GM19438 (cell line): ENCODE results near the gene KLF9.
"Not testable (repeated sequence)": the region's sequence is repeated elsewhere in the genome, so short reads cannot be mapped to it uniquely, and the experiment has no call there.

Experiments used
- ATAC-seq: cut with Tn5 transposase; IDR thresholded peaks from one replicate; pipeline ENCODE4 v1.9.1; 2021; ENCODE audit warnings: low read depth; ENCODE audit not compliant: unreplicated experiment

The KLF9 gene

DNA sequence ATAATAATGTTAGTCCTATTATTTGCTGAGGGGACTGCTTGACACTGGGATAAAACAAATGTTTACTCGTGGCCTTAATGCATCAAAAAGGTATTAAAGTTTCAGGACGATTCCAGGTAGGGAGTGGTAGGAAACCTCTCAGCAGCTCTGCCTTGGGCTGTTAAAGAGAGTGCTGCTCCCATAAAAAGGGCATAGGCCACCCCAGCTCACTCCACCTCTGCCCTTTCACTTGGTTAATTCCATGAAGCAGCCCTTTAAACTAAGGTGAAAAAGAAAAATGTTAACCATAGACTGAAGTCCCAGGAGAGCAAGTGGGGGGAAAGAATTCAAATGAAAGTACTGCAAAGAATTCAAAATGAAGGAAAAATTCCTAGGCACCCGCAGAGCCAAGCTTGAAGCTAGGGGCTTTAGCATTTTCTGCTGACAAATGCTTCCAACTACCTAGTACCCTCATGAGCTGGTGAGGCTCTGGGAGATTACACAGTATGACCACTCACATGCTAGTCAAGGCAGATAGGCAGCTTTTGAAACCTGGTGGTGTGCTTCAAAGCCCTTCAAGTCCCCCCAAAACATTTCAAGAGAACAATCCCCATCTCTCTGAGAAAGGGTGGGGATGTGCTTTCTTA is 8.5 kb downstream of the KLF9 start:
- ATAC-seq: no peak

DNA sequence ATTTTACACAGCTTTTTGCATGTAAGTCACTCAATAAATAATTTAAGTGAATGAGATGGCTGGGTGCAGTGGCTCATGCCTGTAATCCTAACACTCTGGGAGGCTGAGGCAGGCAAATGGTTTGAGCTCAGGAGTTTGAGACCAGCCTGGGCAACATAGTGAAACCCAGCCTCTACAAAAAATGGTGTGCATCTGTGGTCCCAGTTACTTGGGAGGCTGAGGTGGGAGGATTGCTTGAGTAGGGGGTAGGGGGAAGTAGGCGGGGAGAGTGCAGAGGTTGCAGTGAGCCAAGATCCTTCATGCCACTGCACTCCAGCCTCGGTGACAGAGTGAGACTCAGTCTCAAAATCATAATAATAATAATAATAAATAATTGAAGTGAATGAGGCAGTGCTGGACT is 10.2 kb downstream of the KLF9 start:
- ATAC-seq: no peak

DNA sequence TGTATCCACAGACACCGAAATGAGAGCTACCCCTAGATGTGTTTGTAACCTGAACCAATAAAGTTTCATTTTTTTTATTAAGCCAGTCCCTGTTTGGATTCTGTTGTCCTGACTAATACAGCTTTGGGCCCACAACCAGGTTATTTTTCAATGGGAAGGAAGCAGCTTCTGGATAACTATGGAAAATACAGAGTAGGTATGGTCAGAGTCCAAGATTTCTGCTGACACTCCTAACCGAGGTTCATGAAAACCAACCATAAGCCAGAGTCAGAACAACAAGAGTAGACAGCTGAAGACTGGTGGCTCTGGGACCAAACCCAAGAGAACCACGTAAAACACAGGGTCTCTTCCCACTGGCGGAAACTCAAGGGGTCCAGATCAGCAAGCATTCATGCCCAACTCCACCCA is 10.8 kb downstream of the KLF9 start:
- ATAC-seq: no peak

DNA sequence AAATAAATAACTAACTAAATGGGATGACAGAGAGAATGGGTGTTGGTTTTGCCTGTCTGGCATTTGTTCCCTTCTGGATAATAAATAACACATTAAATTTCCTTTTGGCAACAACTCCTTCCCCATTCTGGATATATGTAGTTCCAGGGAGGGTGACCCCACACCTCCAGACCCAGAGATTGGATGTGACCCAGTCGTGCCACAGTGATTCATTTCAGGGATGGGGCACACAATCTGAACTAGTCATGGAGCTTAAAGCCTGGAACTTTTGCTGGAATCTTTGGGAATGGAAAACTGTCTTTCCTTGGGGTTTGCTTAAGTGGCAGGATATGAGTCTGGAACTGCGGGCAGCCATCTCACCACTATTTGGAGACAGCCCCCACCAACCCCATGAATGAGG is 11.3 kb downstream of the KLF9 start:
- no peak for ATAC-seq

DNA sequence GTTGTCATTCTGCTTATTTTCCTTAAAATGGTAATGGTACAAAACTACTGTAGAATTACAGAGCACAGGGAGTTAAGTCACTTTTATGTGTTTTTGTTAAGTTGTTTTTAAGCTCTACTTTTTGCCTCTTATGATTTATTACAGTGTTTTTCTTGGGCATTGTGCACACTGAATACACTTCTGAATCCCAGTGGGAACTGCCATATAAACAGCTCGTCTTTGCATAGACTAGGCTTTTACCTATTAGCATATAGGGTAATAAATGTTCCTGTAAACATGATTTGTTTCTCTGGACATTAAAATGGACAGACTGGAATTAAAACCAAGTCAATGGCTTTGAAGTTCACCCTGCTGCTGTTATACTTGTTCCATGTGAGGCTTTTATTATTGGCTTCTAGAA is 12.2 kb downstream of the KLF9 start:
- ATAC-seq: no peak

DNA sequence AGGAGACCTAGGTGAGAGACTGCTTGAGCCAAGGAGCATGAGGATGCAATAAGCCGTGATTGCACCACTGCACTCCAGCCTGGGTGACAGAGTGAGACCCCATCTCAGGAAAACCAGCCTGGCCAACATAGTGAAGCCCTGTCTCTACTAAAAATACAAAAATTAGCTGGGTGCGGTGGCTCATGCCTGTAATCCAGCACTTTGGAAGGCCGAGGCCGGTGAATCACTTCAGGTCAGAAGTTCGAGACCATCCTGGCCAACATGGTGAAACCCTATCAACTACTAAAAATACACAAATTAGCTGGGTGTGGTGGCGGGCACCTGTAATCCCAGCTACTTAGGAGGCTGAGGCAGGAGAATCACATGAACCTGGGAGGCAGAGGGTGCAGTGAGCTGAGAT is 13.2 kb downstream of the KLF9 start:
- ATAC-seq: not testable (repeated sequence)

DNA sequence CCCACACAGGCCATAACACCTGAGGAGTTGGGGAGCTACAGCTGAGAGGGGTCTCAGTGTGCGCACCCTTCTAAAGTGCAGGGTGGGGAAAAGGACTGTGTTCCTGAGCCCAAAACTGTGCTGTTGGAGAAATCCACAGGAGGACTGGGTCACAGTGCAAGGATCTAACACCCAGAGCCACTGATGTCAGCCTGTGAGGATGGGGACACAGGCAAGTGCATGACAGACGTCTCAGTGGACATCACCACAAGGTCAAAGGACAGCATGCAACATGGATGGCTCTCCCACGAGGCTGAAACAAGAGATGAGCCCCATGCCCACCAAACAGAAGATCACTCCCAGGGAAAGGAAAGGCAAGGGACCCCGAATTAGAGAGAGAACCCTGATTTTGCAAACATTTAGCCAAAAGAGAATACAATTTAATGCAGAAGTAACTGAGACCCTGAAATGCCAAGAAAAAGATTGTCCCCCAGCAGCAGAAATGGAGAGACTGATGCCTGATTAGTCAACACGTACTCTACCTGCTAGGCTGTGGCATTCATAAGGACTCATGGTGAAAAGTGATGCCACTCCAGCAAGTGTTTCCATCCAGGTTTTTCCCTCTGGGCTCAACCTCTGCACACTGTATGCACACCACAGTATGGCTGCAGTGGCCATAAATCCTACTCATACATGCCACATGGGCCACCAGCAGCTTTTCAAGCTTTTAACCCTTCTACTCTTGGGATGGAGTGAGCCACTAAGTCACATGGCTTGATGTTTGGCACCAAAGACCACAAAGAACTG is 14.2 kb downstream of the KLF9 start:
- ATAC-seq: no peak

DNA sequence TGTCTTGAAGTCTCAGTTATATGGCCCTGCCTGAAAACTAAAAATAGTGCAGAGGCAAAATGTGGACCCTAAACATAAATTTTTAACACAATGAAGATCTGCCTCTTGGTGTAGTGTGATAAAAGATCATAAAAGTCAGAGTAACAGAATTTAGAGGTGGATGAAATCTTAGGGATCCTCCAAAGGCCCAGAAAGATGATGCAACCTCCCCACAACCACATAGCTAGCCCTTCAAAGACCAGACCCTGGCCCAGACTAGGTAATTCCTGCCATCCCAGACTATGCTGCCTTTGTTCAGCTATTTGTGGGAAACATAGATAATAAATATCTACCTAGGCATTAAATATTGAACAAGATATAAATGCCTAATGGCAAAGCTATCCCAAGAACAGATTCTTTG is 15.3 kb downstream of the KLF9 start:
- no peak for ATAC-seq

DNA sequence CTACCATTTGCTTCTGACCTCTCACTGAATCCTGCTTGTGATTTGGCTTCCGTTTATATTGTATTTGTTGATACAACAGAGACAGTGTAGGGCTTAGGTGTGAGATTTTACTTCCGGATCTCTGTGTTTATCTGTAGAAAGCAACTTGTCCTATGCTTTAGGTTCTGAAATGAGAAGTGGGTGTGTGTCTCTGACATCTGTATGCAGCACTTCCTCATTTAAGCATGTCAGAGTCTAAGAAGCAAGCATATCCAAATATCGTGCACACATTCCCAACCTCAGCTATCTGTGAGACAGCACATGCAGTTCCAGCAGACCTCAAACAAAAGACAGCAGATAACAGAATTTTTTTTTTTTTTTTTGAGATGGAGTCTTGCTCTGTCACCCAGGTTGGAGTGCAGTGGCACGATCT is 16.3 kb downstream of the KLF9 start:
- ATAC-seq: peak; percentile 100

DNA sequence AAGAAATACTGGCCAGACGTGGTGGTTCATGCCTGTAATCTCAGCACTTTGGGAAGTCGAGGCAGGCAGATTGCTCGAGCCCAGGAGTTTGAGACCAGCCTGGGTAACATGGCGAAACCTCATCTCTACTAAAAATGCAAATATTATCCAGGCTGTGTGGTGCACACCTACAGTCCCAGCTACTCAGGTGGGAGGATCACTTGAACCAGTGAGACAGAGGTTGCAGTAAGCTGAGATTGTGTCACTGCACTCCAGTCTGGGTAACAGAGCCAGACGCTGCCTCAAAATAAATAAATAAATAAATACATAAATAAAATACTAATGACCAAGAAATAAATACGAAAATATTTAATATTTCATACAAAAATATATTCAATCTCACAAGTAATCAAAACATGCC is 18.8 kb downstream of the KLF9 start:
- ATAC-seq: no peak

DNA sequence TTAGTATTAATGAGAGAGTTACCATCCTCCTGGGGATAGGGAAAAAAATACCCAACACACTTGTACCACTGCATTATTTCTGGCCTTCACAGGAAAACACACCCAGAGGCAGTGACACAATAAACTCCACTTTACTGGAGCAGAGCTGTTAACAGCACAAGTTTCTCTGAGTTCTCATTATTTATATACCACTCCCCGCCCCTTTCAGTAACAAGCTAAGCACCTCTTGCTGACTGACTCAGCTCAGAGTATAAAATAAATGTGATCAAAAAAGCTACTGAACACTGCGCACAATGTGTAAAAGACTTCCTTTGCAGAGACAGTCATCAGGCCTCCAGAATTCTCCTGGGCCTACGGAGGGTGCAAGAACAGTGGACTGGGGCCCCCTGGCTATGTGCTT is 21.6 kb downstream of the KLF9 start:
- no peak for ATAC-seq

DNA sequence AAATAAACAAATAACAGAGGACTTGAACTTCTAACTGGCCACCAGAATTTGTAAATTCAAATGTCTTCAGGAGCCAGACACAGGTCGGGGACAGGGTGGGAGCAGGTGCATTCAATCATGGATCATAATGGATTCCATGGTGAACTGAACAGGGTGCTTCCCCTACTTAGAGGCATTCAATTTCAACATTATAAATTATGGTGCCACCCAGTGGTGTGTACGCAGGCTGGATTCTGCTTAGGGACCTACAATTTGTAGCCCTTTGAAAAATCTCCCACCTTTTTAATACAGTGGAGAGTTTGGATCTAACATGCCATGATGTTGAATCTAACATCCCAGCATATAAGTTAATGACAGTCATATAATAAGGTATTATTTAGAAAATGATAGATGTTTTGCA is 22.3 kb downstream of the KLF9 start:
- ATAC-seq: no peak

DNA sequence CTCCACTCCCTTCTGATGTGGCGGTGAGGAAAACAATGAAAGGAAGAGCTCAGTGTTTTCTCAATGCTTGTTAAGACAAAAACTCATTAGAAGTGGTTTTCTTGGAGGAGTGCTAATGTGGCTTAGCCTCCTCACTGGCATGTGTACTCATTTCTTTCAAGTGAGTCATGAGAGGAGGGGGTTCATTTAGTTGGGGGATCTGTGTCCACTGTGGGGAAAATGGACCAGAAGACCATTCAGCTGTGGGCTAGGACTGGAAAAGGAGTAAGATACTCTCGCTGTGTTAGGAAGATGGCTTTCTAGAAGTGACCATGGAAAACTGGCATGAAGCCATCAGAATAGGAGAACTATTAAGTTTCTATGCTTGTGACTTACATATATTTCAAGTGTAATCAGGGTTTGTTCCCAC is 23.5 kb downstream of the KLF9 start:
- ATAC-seq: no peak

DNA sequence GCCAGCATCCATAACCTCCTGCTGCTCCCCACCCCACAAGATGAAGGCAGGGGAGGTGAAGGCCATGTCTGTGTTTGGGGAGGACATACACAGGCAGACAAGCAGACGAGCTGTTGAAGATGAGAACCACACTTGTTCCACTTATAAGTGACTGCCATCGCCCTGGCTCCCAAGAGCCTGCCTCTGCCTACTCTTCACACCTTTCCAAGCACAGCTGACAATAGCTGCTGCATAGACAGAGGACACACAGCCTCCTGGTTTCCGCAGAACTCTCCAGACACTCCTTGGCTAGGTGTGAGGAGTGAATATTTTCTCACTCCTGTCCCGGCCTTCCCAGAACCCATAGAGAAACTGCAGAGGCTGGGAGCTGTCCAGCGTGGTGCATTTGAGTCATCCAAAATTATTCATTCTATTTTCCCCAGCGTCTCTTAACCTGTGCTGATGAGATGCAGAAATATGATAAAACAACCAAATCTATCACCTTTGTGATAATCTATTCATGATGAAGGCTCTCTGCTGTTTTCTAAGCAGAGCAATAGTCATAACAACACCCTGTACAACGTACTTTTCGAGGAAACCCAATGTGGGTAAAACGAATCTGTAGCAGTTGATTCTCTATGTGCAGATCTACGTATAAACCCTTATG is 24.7 kb downstream of the KLF9 start:
- no peak for ATAC-seq

DNA sequence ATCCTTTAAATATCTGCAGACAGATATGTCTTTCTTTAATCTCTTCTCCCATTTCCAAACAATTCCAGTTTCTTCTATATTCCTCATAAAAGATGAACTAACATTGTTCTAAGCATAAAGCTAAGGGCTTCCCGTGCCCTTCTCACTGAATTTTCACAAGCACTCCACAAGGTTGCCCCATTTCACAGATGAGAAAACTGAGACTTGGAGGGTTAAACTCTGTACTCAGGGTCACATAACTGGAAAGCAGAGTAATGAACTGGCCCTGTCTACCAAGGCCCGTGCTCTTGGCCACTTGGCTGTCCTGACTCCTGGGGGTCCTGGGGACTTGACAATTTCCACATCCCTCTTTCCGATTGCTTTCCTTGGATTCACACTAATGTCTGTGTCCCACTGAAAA is 25.3 kb downstream of the KLF9 start:
- ATAC-seq: no peak

DNA sequence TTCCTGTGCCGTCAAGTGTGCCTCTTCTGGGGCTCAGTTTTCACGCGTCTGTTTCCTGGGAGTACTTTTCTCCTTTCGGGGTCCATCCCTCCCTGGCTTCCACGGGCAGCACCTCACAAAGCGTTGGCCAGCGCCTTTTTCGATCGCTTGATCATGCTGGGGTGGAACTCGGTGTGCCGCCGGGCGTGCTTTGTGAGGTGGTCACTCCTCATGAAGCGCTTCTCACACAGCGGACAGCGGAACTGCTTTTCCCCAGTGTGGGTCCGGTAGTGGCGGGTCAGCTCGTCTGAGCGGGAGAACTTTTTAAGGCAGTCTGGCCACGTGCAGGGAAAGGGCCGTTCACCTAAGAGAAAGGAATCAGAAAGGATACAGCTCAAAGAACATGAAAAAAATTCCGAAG is 26.8 kb downstream of the KLF9 start:
- no peak for ATAC-seq

DNA sequence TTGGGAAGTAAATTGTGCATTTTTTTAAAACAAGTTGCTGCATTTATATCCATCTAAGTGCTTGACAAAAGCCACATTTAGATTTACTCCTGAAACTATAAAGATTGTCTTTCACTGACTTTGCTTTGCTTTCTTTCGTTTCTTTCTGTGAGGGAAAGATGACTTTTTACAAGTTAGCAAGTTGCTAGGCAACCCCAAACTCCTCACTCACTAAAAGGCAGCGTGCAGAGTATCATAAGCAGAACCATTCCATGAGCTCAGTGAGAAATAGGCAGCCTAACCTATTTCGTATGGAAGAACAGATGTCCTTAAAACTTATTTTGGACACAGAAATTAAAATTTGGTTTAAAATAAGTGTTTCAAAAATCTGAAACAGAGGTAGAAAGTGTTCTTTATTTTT is 29.0 kb downstream of the KLF9 start:
- ATAC-seq: no peak

DNA sequence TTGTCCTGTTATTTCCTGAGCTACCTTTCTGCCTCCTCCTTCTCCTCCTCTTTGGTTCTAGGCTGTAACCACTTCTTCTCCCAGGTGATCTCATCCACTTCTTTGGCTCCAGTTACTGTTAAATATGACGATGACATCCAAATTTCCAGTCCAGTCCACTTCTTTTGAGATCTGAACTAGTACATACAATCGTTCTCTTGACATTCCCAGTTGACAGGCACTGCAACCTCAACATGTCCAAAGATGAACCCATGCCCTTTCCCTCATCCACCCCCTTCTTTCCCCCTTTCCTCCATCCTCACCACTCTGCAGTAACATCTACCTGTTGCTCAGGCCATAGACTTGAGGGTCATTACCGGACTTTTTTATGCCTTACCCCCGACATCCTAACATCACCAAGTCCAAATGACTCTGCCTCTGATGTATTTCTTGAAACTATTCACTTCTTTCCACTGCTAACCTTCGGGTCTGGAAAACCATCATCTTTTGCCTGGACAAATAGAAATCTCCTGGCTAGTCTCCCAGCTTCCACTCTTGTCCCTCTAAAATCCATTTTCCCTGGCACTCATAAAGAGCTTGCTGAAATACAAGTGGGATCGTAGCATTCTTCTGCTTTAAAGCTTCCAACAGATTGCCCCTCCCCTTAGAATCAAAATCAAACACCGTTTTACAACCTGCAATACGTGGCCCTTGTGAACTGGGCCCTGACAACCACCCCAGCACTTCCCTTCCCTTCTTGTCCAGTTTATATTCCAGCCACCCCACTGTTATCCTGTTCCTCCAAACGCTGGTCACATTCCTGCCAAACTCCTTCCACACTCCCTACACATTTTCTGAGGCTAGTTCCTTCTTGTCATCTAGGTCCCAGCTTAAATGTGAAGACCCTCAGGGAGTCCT is 31.5 kb downstream of the KLF9 start:
- ATAC-seq: no peak

DNA sequence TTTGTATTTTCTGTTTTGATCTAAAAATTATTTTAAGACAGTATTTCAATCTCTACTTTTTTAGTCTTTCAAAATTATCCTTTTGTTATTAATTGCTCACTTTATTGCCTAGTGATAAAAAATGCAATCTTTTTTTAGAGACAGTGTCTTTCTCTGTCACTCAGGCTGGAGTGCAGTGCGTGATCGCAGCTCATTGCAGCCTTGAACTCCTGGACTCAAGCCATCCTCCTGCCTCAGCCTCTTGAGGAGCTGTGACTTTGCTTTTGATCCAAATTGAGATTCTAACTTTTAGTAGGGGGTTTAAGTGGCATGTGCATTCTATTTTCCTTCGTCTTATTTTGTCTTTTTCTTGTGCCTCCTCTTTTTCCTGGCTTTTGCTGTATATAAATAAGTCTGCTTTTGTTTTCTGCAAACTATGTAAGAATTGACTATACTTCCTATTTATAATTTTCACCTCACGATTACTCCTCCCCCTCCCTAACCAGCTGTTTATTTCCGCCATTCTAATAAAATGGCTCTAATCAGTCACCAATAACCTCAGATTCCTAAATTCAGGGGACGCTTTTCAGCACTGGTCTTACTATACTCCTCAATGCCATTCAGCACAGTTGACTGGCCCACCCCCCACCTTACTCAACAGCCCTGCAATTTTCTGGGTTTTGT is 32.3 kb downstream of the KLF9 start:
- ATAC-seq: no peak

DNA sequence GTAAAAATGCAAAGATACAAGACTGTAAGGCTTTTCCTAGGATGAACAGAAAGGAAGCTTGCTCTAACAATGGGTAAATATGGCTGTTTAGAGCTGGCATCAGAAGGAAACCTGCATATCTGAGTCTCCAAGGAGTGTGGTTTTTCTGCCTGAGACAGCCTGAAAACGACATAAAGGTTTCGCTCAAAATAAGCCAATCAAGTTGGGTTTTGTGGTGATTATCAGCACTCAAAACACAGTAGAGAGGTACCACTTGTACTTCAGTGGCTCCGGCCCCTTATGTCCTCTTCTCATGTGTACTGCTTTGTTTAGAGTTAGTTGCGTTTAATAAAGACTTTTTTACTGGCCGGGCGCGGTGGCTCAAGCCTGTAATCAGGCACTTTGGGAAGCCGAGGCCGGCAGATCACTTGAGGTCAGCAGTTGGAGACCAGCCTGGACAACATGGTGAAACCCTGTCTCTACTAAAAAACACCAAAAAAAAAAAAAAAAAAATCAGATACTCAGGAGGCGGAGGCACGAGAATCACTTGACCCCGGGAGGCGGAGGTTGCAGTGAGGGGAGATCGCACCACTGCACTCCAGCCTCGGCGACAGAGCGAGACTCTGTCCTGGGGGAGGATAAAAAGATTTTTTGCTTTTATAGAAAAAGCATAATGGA is 39.4 kb downstream of the KLF9 start:
- no peak for ATAC-seq
